GM12892 (cell line): Measurements from ENCODE around the gene AFDN.

Source experiments
- POLR2AphosphoS5 ChIP-seq: IDR thresholded peaks from 2 replicates; pipeline ENCODE4 v1.6.1; 2011; ENCODE audit warnings: low read depth, low read length, control low read depth
- TAF1 ChIP-seq: IDR thresholded peaks from 2 replicates; pipeline ENCODE4 v1.6.1; 2011; ENCODE audit warnings: low read depth, mild to moderate bottlenecking, control low read depth, low read length, borderline replicate concordance

DNA sequence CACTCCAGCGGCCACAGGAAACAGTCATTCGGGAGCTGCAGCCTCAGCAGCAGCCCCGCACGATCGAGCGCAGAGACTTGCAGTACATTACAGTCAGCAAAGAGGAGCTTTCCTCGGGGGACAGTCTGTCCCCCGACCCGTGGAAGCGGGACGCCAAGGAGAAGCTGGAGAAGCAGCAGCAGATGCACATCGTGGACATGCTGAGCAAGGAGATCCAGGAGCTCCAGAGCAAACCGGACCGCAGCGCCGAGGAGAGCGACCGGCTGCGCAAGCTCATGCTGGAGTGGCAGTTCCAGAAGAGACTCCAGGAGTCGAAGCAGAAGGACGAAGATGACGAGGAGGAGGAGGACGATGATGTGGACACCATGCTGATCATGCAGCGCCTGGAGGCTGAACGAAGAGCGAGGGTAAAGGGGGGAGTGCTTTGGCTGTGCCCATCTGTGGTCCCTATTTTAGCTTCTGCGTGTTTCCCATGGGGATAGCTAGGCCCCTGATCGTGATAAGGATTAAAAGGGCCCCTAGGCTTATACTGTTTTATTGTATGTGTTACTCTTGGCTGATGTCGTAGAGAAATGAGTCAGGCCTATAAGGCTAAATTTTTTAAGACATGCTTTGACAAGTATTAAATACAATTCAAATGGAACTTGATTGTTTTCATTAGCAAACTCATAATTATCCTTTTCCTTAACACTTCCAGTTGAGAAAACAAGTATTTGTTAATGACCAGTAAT is 125.2 kb downstream of the AFDN start:
- no peak for TF ChIP-seq POLR2AphosphoS5
- TF ChIP-seq TAF1 = no peak
